HG03521 (cell line): Measurements from ENCODE around the gene CAMKK2.
"Not testable (repeated sequence)": the region's sequence is repeated elsewhere in the genome, so short reads cannot be mapped to it uniquely, and the experiment has no call there.

Experiments
- ATAC-seq: cut with Tn5 transposase; IDR thresholded peaks from one replicate; pipeline ENCODE4 v1.9.1; 2021; ENCODE audit warnings: mild to moderate bottlenecking, moderate library complexity; ENCODE audit not compliant: unreplicated experiment

CAMKK2 gene

DNA sequence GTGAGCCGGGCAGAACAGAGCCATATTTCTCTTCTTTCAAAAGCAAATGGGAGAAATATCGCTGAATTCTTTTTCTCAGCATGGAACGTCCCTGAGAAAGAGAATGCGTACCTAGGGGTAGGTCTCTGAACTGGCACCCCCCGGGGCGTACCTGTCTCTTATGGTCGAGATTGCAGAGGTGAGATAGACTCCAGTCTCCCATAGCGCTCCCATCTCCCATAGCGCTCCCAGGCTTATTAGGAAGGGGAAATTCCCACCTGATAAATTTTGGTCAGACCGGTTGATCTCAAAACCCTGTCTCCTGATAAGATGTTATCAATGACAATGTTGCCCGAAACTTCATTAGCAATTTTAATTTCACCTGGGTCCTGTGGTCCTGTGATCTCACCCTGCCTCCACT lies 16.0 kb downstream of the CAMKK2 start:
- ATAC-seq, result not testable (repeated sequence)

DNA sequence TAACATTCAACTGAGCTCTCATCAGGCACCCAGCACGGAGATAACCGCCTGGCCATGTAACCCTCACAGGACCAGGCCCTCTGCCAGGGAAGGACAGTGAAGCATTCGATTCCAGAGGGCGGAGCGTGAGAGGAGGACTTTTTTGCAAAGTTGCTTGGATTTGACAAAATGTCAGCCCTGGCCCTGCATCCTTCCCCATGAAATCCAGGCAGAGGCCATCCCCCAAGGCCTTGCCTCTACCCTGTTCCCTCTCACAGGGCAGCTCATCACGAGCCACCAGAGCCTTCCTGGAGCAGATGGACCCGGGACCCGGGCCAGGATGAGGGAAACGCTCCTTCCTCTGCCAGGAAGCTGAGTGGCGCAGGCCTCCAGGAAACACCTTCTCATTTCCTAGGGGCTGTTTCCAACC lies 17.0 kb downstream of the CAMKK2 start:
- no peak for ATAC-seq

DNA sequence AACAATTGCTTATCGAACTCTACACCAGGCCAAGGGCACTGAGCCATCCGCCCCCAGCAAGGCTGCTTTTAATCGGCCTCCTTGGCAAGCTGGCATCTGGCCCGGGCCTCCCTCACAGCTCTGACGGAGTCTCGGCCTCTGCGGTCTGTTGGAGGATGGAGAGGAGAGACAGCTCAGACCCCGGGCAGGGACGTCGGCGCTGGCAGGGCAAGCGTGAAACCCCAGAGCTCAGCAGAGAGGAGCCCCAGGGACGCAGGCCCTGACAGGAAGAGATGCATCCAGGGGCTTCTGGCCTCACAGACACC lies 17.5 kb downstream of the CAMKK2 start:
- ATAC-seq, result no peak

DNA sequence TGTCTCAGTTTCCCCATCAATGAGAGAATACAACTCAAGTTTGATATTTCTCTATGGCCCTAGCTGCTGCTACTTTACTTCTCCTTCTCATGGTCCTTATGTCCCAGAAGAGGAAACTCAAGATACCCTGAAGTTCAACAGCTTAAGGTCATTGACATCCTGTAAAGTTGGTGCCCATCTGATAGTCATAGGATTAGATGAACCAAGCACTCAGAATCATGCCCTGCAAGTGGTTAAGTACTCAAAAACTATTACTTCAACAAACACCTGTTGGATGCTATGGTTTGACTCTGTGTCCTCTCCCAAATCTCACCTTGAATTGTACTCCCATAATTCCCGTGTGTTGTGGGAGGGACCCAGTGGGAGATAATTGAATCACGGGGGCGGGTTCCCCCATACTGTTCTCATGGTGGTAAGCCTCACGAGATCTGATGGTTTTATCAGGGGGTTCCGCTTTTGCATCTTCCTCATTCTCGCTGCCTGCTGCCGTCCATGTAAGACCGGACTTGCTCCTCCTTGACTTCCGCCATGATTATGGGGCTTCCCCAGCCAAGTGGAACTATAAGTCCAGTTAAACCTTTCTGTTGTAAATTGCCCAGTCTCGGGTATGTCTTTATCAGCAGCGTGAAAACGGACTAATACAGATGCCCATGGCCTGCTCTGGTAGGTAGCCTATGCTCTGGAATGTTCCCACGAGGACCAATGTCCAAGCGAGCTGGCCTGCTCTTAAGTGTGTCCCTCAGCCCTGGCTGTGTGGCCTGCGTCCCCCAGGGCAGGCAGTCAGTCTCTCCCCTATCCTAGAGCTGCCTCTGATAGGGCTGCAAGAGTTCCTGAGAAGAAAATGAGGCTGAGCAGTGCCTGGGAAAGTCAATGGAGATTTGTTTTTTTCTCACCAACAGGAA lies 18.1 kb downstream of the CAMKK2 start:
- no peak for ATAC-seq

DNA sequence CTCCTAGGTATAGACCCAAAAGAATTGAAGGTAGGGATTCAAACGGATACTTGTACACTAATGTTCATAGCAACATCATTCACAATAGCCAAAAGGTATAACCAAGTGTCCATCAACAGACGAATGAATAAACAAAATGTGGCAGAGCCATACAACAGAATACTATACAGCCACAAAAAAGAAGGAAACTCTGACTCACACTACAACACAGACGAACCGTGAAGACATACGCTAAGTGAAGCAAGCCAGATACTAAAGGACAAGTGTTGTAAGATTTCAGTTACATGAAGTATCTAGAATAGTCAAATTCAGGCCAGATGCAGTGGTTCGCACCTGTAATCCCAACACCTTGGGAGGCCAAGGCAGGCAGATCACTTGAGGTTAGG lies 19.1 kb downstream of the CAMKK2 start:
- ATAC-seq, result no peak

DNA sequence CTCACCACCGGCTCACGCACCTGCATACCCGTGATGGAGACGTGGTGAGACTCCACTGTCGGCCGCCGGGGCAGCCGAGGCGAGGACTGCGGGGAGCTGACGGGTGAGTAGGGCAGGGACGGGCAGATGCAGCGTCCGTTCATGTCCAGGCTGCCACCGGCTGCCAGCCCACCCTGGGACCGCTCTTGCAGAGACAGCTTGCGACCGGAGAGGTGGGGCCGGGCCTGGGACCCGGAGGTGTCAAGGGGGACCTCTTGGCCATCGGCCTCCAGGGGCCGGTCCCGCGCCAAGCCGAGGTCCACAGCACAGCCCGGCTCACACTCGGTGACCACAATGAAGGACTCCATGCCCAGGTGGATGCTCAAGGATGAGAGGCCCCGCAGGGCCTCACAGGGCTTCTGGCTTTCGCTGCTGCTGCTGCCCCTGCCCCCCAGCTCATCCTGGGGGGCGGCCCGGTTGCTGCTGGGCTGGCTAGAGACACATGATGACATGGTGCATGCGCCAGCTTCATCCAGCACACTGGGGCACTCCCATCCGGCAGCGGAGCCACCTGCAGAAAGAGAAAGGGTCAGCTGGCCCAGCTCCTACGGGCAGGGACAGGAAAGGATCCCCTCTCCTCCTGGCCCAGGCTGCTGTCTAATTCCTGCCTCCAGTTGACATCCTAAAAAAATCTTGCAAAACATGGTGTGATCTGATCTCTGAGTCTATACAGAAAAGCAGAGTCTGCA lies 22.3 kb downstream of the CAMKK2 start:
- no peak for ATAC-seq

DNA sequence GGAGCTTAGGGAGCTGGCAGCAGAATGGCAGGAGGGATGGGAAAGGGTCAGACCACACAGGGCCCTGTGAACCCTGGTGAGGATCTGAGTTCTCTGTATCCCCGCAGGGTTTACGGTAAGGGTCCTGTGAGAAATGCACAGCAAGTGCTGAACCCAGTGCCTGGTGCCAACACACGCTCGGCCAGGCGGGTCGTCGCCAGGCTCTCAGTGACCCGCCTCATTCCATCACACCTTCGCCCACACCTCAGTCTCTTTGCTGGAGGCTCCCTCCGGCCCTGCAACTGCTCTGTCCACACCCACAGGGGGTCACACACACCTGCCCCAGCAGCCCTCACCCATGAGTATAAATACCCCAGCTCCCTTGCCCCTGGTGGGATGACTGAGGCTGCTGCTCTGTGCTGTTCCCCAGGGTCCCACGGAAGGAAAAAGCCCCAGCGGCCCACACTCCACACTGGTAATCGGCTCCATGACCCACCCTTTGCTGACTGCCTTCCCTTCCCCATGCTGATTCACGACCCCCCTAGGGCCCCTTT lies 23.1 kb downstream of the CAMKK2 start:
- ATAC-seq, result no peak

DNA sequence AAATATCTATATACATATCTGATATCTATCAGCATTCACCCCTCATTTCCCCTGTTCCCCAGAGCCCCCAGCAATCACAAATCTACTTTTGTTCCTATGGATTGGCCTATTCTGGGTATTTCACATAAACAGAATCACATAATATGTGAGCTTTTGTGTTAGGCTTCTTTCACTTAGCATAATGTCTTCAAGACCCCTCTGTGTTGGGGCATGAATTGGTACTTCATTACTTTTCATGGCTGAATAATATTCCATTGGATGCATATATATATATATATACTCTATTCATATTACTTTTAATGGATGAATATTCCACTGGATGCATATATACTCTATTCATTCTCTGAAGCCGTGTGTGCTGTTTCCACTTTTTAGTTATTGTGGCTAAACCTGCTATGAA lies 28.7 kb downstream of the CAMKK2 start:
- no peak for ATAC-seq

DNA sequence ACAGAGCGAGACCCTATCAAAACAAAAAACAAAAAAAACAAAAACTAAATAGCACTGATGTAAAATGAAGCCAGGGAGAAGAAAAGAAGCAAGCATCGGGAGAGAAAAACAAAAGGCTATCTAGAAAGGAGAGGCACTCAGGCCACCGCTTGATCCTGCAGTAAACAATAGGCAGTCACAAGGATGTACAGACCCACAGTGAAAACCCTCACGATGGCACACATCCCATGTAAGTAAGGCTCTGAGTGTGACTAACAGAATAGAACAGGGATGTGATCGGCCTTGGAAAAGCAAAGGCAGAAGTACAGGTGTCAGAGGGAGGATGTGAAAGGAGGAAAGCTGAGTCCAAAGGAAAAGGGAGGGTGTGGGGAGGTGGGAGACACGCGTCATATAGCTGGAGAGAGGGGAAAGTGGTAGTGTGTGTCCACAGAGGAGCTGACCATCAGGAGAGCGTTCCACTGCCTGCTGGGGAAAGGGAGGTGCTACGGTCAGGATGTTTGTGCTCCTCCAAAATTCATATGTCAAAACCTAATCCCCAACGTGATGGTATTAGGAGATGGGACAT lies 31.5 kb downstream of the CAMKK2 start:
- ATAC-seq, result no peak

DNA sequence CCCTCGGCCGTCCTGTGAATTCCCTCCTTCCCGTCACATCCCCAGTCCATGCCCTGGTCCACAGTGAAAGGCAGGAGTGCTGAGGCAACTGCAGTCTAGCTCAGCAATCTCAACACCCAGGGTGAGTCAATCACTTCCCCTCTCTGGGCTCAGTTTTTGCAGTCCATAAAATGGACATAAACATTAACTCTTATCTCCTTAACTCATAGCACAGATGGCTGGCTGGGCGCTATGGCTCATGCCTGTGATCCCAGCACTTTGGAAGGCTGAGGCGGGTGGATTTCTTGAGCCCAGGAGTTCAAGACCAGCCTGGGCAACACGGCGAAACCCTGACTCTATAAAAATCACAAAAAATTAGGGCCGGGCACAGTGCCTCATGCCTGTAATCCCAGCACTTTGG lies 32.4 kb downstream of the CAMKK2 start:
- ATAC-seq, result no peak

DNA sequence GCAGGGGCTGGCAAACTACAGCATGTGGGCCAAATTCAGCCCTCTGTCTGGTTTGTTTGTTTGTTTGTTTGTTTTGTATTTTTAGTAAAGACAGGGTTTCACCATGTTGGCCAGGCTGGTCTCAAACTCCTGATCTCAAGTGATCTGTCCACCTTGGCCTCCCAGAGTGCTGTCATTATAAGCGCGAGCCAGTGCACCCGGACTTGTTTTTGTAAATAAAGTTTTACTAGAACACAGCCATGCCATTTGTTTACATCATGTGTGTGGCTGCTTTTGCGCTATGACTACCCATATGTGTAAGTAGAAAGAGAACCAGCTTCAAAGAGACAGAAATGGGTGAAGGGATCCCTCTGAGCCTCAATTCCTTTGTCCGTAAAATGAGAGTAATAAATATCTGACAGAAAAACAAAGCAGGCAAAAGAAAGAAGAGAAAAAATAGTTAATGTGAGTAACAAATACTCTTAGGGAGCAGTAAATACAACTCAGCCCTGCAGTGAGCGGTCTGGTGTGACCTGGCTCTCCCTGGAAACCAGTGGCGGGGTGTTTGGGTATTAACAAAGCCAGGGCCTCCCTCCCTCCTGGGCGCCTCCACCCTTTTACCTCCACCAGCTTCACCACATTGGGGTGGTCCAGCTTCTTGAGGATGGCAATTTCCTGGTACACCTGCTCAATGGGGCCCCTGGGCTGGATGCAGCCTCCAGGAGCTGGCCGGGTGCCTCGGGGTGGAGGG lies 33.1 kb downstream of the CAMKK2 start:
- no peak for ATAC-seq

DNA sequence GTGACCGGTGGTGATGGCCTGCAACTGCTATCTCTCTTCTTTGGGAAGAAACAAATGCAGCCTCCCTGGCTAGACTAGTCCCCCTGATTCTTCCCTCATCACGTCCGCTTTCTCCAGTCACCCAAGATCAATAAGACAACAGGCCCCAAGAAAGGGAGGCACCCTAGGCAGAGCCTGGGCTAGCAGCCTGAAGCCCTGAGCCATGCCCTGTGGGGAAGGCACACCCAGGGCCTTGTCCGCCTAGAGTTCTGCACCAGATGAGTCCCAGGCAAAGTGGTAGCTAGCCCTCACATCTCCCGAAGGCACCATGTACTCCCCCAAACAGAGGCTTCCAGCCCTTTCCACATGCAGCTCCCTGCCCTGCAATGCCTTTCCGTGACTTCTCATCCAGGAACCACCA lies 35.1 kb downstream of the CAMKK2 start:
- ATAC-seq, result no peak

DNA sequence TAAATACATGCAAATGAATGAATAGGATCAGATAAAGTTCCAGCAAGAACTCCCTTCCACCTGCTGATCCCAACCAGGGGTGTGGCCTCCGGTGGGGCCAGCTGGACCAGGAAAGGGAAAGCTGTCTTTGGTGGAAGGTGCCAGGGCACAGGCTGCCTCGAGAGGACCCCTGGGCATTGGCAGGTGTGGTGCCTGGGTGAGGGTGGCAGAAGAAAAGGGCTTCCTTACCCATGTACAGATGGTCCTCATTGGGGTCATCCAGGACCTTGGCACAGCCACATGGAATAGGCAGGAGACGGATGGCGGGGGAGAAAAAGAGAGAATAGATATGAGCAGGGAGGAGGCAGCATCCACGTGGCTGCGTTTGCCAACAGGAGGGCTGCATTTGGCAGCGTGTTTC lies 36.4 kb downstream of the CAMKK2 start:
- ATAC-seq, result no peak

DNA sequence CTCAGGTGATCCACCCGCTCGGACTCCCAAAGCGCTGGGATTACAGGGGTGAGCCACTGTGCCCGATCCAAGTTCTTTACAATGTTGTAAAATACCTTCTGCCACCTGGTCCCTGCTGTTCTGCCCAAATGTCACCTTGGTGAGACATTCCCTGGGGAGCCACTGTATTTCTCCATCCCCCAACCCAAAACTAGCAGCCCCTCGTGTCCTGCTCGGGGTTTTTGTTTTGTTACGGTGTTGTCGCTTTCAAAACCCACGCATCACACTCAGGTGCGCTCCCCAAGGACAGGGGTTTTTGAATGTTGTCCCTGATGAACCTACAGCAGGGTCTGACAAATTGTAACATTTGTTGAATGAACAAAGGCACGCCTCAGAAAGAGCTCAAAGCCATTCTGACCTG lies 37.4 kb downstream of the CAMKK2 start:
- ATAC-seq, result no peak

DNA sequence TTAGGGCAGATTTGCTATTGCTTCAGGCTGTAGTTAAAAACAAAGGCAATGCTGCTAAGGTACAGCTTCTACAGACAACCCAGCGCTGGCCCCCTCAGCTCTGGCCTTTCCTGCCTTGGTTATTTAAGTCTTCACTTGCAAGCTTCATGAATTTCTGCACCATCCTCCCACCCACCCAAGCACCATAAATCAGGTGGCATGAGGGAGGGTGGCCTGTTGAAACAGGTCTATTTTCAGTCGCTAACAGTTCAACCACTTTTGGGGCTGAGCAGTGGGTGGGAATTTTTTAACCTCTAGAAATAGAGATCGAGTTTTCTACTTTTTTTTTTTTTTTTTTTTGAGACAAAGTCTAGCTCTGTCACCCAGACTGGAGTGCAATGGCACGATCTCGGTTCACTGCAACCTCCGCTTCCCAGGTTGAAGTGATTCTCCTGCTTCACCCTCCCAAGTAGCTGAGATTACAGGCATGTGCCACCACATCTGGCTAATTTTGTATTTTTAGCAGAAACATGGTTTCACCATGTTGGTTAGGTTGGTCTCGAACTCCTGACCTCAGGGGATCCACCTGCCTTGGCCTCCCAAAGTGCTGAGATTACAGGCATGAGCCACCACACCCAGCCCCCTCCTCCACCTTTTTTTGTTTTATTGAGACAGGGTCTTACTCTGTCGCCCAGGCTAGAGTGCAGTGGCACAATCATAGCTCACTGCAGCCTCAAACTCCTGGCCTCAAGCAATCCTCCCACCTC lies 38.6 kb downstream of the CAMKK2 start:
- ATAC-seq, result not testable (repeated sequence)

DNA sequence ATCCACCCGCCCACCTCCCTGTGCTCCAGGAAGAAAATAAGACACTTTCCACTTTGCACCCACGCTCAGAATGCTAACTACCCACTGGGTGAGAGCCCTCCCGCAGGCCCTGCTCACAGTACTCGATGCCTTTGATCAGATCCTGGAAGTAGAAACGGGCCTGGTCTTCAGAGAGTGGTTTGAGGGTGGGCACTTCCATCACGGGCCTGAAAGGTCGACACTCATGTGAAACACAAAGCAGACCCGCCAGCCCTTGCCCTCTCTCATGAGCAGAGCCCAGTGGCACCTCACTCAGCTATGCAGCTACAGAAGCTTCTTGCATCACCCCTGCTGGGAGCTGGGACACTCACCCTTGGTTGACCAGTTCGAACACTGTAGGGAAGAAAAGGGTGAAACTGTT lies 41.1 kb downstream of the CAMKK2 start:
- ATAC-seq, result no peak

DNA sequence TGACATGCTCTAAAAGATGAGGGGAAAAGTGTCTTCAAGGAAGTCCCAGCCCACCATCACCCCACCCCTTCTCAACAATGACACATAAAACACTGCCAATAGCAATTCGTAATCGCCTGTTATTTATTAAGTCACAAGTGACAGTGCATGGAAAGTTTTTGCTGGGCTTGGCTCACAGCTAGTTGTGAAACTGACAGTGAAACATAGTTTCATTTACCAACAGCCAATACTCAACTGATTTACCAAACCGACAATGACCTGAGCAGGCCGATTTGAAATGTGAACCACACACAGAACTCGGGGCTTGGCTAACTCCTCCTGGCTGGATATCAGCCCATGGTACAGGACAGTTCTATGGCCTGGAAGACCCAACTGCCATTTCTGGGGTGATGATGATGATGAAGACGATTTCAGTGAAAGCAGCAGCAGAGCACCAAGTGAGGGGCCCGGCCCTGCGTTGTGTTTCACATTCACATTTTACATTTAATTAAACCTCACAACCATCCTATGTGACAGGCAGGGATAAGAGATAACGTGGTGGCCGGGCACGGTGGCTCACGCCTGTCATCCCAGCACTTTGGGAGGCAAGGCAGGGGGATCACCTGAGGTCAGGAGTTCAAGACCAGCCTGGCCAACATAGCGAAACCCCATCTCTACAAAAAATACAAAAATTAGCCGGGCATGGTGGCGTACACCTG lies 42.7 kb downstream of the CAMKK2 start:
- ATAC-seq, result no peak

DNA sequence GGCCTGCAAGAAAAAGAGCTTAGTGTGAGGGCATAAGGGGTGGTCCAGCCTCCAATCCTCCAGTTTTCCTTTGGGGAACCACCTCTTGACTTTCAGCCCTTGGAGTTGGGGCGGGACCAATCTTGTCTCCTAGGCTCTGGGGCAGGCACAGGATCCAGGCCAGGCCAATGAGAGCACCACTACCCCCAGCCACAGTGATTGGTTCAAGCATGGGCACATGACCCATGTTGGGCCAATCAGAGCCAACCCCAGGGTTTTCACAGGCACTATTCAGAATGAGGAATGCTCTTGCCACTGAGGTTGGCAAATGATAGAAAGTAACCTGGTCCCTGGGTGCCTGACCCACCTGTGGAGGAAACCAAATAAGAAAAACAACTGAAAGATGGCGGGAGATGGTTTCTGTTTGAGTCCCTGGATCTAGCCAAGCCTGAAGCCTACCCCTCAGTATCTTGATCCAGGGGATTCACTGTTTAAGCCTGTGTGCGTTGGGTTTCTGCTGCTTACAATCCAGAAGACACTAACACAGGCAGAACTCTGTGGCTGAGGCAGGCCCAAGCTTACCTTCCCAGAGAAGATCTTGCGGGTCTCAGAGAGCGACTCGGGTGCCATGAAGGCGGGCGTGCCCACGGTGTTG lies 43.7 kb downstream of the CAMKK2 start:
- ATAC-seq, result no peak

DNA sequence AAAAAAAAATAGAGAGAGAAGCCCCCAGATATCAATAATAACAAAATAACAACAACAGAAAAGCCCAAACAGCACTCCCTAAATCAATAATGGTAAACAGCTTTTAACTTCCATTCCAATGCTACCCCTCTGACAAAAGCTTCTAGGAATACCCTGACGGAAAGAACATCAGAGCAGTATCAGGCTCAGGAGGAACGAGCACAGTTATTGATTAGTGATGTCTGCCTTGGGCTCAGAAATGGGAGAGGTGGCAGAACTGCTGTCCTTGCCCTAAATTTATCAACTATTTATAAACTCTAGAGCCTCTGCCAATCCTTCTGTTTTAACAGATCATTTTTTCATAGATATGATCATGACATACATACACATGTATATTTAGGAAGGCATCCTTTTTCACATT lies 44.7 kb downstream of the CAMKK2 start:
- no peak for ATAC-seq
